Keratinocyte (primary cell): Measurements from ENCODE around the gene HNRNPU. TPM values are rescaled to one million over a fixed set of nuclear protein-coding genes. Genes with fewer than 3 reads are reported as not detected.

Experiments
- DNase-seq: peaks from one replicate; pipeline ENCODE4 v3.0.0-alpha.2; 2011; ENCODE audit warnings: low read depth, missing footprints, low spot score
- FAIRE-seq: peaks from 2 replicates; lab custom pipeline; 2011; peaks lifted over from hg19 to GRCh38; lab: Jason Lieb, UNC
- H2AFZ ChIP-seq: 2 replicates; pipeline ENCODE4 v1.6.0; 2012; ENCODE audit warnings: low read length, control low read depth, inconsistent platforms; ENCODE audit not compliant: control insufficient read depth
- H3K27ac ChIP-seq: 2 replicates; pipeline ENCODE4 v1.5.1; 2011; ENCODE audit warnings: low read length; ENCODE audit not compliant: control insufficient read depth, insufficient read depth
- H3K27me3 ChIP-seq: 3 replicates; pipeline ENCODE4 v1.6.0; 2011; ENCODE audit warnings: low read length; ENCODE audit not compliant: control insufficient read depth, insufficient read depth; ENCODE audit errors: extremely low read depth
- H3K36me3 ChIP-seq, 2 experiments: 2 replicates in 1 of 2; 3 replicates in 1 of 2; pipeline ENCODE4 v1.5.1; 2011; ENCODE audit warnings: low read length in 2 of 2, mild to moderate bottlenecking in 1 of 2; ENCODE audit not compliant: control insufficient read depth in 2 of 2, insufficient read depth in 2 of 2; ENCODE audit errors: extremely low read depth in 1 of 2
- H3K4me1 ChIP-seq: 3 replicates; pipeline ENCODE4 v1.5.1; 2011; ENCODE audit warnings: low read length; ENCODE audit not compliant: control insufficient read depth, insufficient read depth; ENCODE audit errors: extremely low read depth
- H3K4me2 ChIP-seq: 3 replicates; pipeline ENCODE4 v1.6.0; 2011; ENCODE audit warnings: low read depth, low read length; ENCODE audit not compliant: control insufficient read depth, insufficient read depth; ENCODE audit errors: extremely low read depth
- H3K4me3 ChIP-seq, 3 experiments: fragments of 200-600 bp in 1 of 3; sonication (generic) in 1 of 3; 2 replicates in 2 of 3; 3 replicates in 1 of 3; pipeline ENCODE4 v1.5.1; 2011 to 2016; ENCODE audit warnings: low read length in 3 of 3, mild to moderate bottlenecking in 3 of 3, control low read depth in 2 of 3, inconsistent platforms in 1 of 3, low read depth in 1 of 3, mixed read lengths in 1 of 3, mixed run types in 1 of 3, moderate library complexity in 1 of 3; ENCODE audit not compliant: control insufficient read depth in 2 of 3, insufficient read depth in 2 of 3; ENCODE audit errors: extremely low read depth in 1 of 3
- H3K79me2 ChIP-seq: 2 replicates; pipeline ENCODE4 v1.6.0; 2012; ENCODE audit warnings: low read length; ENCODE audit not compliant: control insufficient read depth, insufficient read depth
- H3K9ac ChIP-seq: 3 replicates; pipeline ENCODE4 v1.6.0; 2011; ENCODE audit warnings: low read length; ENCODE audit not compliant: control insufficient read depth, insufficient read depth; ENCODE audit errors: extremely low read depth
- H3K9me1 ChIP-seq: 3 replicates; pipeline ENCODE4 v1.6.0; 2011; ENCODE audit warnings: low read length; ENCODE audit not compliant: control insufficient read depth, insufficient read depth; ENCODE audit errors: extremely low read depth
- H3K9me3 ChIP-seq: 2 replicates; pipeline ENCODE4 v1.5.1; 2012; ENCODE audit warnings: low read depth, low read length; ENCODE audit not compliant: control insufficient read depth
- H4K20me1 ChIP-seq: 3 replicates; pipeline ENCODE4 v1.6.0; 2011; ENCODE audit warnings: low read length; ENCODE audit not compliant: control insufficient read depth, insufficient read depth; ENCODE audit errors: extremely low read depth
- CTCF ChIP-seq, 3 experiments: IDR thresholded peaks in 1 of 3; conservative IDR thresholded peaks in 1 of 3; optimal IDR thresholded peaks in 1 of 3; 2 replicates in 2 of 3; 3 replicates in 1 of 3; pipeline versions ENCODE3 to v1.5.1; 2011; ENCODE audit warnings: low read length in 3 of 3, mild to moderate bottlenecking in 3 of 3, moderate library complexity in 2 of 3, control low read depth in 1 of 3, inconsistent platforms in 1 of 3; ENCODE audit not compliant: insufficient read depth in 2 of 3; ENCODE audit errors: extremely low read depth in 1 of 3
- EZH2 ChIP-seq: IDR thresholded peaks from one replicate; pipeline ENCODE4 v1.6.1; 2012; ENCODE audit warnings: inconsistent platforms, mild to moderate bottlenecking, low read length, moderate library complexity
- dilution Hi-C: fragments of 300-500 bp; cut with MboI; formaldehyde crosslinking; loops from one replicate; pipeline ENCODE4 v1.7.0; 2020; ENCODE audit warnings: low sequenced_read_pairs; ENCODE audit not compliant: extremely low pct_ligation_motif_present
- polyA plus RNA-seq, 5 experiments: library from polyadenylated mRNA; depleted of rRNA in 3 of 5; stranded (reverse) in 3 of 5; stranded (forward) in 1 of 5; unstranded in 1 of 5; fragments of >200 nt; gene quantifications; 1 replicate in 1 of 5; 2 replicates in 3 of 5; 3 replicates in 1 of 5; pipeline versions ENCODE4 v1.2.1 to v1.2.3, GENCODE V29; 2011 to 2012; ENCODE audit warnings: missing spikeins in 2 of 5, low read depth in 1 of 5, low replicate concordance in 1 of 5

The HNRNPU gene
- polyA plus RNA-seq, 1 donor (not counting 4 experiments of a cell fraction or from before 2014, with no cell fraction given): 220 TPM

- dilution Hi-C loops: no loop called here
- H3K9me3 ChIP-seq: no peaks in the 10 kb centered on the region
- no peaks in the 10 kb centered on the region for H3K4me1 ChIP-seq
- no peak overlapping the region for H3K4me3 ChIP-seq
- no peaks in the 10 kb centered on the region for H3K79me2 ChIP-seq
- H3K9me1 ChIP-seq: no peaks in the 10 kb centered on the region
- H4K20me1 ChIP-seq: no peaks in the 10 kb centered on the region
- no peak overlapping the region for H3K27ac ChIP-seq
- no peak overlapping the region for H3K4me2 ChIP-seq
- FAIRE-seq (no peak), DNase-seq (no peak)
- no peaks in the 10 kb centered on the region for H3K27me3 ChIP-seq
- no peak overlapping the region for H2AFZ ChIP-seq
- TF ChIP-seq CTCF (optimal IDR thresholded peaks at IDR 0.05 in 1 of 3, IDR thresholded peaks at IDR 0.05 in 1 of 3, conservative IDR thresholded peaks at IDR 0.05 in 1 of 3; ENCODE audit: extremely low read depth in 1 of 3, insufficient read depth in 2 of 3, low read length in 3 of 3): no peak
- TF ChIP-seq EZH2: no peak
- no peak overlapping the region for H3K9ac ChIP-seq
- no peaks in the 10 kb centered on the region for H3K36me3 ChIP-seq
Observed at GRCh38 chr1:244802041-244802440, 62.3 kb downstream of the HNRNPU start.

- Histone ChIP-seq H2AFZ (no peak overlapping the region), H3K4me2 (no peak overlapping the region), H3K4me3 (no peak overlapping the region)
Observed at GRCh38 chr1:244801246-244801645, 63.1 kb downstream of the HNRNPU start.

More at GRCh38 chr1:244801246-244801645, 63.1 kb downstream of the HNRNPU start:
- H3K36me3 ChIP-seq: no peaks in the 10 kb centered on the region
- FAIRE-seq (no peak), DNase-seq (no peak)
- H4K20me1 ChIP-seq: no peaks in the 10 kb centered on the region
- H3K27ac ChIP-seq: no peak overlapping the region
- no peaks in the 10 kb centered on the region for H3K4me1 ChIP-seq
- H3K9me3 ChIP-seq: no peaks in the 10 kb centered on the region
- H3K27me3 ChIP-seq: no peaks in the 10 kb centered on the region
- H3K9me1 ChIP-seq: no peaks in the 10 kb centered on the region
- H3K9ac ChIP-seq: no peak overlapping the region
- TF ChIP-seq CTCF (optimal IDR thresholded peaks at IDR 0.05 in 1 of 3, IDR thresholded peaks at IDR 0.05 in 1 of 3, conservative IDR thresholded peaks at IDR 0.05 in 1 of 3; ENCODE audit: extremely low read depth in 1 of 3, insufficient read depth in 2 of 3, low read length in 3 of 3) (peak; percentile 36 to 46 (median 43)), EZH2 (no peak)
- H3K79me2 ChIP-seq: no peaks in the 10 kb centered on the region
- dilution Hi-C loops: no loop called here
